ENCODE measurements around the gene RNF215.

RNF215 gene

GRCh38 chr22:30427871-30428270, 40.7 kb upstream of the RNF215 start:
- TF ChIP-seq EZH2phosphoT487 (conservative IDR thresholded peaks at IDR 0.05; ENCODE audit: low read length) = no peak
- TF ChIP-seq CTCF (IDR thresholded peaks at IDR 0.05; ENCODE audit: insufficient read depth, low read length, poor library complexity, severe bottlenecking) = no peak
- H3K9ac ChIP-seq (ENCODE audit: low read length) = no peak overlapping the region
- H4K20me1 ChIP-seq (ENCODE audit: low read depth, low read length) = no peaks in the 10 kb centered on the region
- H3K9me3 ChIP-seq (ENCODE audit: insufficient read depth, low read length) = no peaks in the 10 kb centered on the region
- no peak overlapping the region for H3K4me3 ChIP-seq (ENCODE audit: insufficient read depth, low read length, poor library complexity, severe bottlenecking)
- no peak overlapping the region for H3K27ac ChIP-seq (ENCODE audit: low read depth, low read length)
- H3F3A ChIP-seq (ENCODE audit: insufficient read depth) = peaks cover 14% of the 10 kb centered on the region; the same call in 1 of the 2 replicates
- no peaks in the 10 kb centered on the region for H3K36me3 ChIP-seq (ENCODE audit: low read length)
- no peaks in the 10 kb centered on the region for H3K9me2 ChIP-seq (replicated peaks; ENCODE audit: insufficient read depth, low read length)
- H3K27me3 ChIP-seq (ENCODE audit: low read length) = no peaks in the 10 kb centered on the region
- H3K79me2 ChIP-seq (ENCODE audit: insufficient read depth, low read length) = peaks cover 3% of the 10 kb centered on the region; the same call in 1 of the 2 replicates
- H3K4me2 ChIP-seq (ENCODE audit: low read depth, low read length, poor library complexity, severe bottlenecking) = no peak overlapping the region
- H2AFZ ChIP-seq (ENCODE audit: low read depth, low read length, severe bottlenecking) = no peak overlapping the region

GRCh38 chr22:30426388-30427353, 39.5 kb upstream of the RNF215 start:
- Histone ChIP-seq H3K4me3 (ENCODE audit: insufficient read depth, low read length, poor library complexity, severe bottlenecking) (peak overlapping the region; percentile 79), H3K36me3 (ENCODE audit: low read length) (no peaks in the 10 kb centered on the region), H3K79me2 (ENCODE audit: insufficient read depth, low read length) (peaks cover 5% of the 10 kb centered on the region; the same call in 1 of the 2 replicates), H4K20me1 (ENCODE audit: low read depth, low read length) (no peaks in the 10 kb centered on the region), H3K27ac (ENCODE audit: low read depth, low read length) (peak overlapping the region; percentile 70), H3K27me3 (ENCODE audit: low read length) (no peaks in the 10 kb centered on the region), H3K9me2 (replicated peaks; ENCODE audit: insufficient read depth, low read length) (no peaks in the 10 kb centered on the region), H3K9me3 (ENCODE audit: insufficient read depth, low read length) (no peaks in the 10 kb centered on the region), H3K9ac (ENCODE audit: low read length) (peak overlapping the region; percentile 75), H3K4me2 (ENCODE audit: low read depth, low read length, poor library complexity, severe bottlenecking) (peak overlapping the region; percentile 97), H3F3A (ENCODE audit: insufficient read depth) (peaks cover 14% of the 10 kb centered on the region; the same call in 1 of the 2 replicates), H2AFZ (ENCODE audit: low read depth, low read length, severe bottlenecking) (no peak overlapping the region)
- TF ChIP-seq CTCF (IDR thresholded peaks at IDR 0.05; ENCODE audit: insufficient read depth, low read length, poor library complexity, severe bottlenecking) = peak; percentile 35
- no peak for TF ChIP-seq EZH2phosphoT487 (conservative IDR thresholded peaks at IDR 0.05; ENCODE audit: low read length)

GRCh38 chr22:30425616-30426387, 38.6 kb upstream of the RNF215 start, which contains the start of gene MTFP1:
MTFP1 (plus strand) TSS chr22:30425768; CDS start chr22:30425880, 112 bp downstream.
- peak within 1 kb of the TSS; percentile 98 for H2AFZ ChIP-seq (ENCODE audit: low read depth, low read length, severe bottlenecking)
- TF ChIP-seq CTCF (IDR thresholded peaks at IDR 0.05; ENCODE audit: insufficient read depth, low read length, poor library complexity, severe bottlenecking) = no peak
- no peak for TF ChIP-seq EZH2phosphoT487 (conservative IDR thresholded peaks at IDR 0.05; ENCODE audit: low read length)
- H3K9me3 ChIP-seq (ENCODE audit: insufficient read depth, low read length) = no peaks in the 10 kb centered on the region
- H3K4me3 ChIP-seq (ENCODE audit: insufficient read depth, low read length, poor library complexity, severe bottlenecking) = peak within 1 kb of the TSS; percentile 79
- no peaks in the 10 kb centered on the region for H4K20me1 ChIP-seq (ENCODE audit: low read depth, low read length)
- no peaks in the 10 kb centered on the region for H3K27me3 ChIP-seq (ENCODE audit: low read length)
- peak within 1 kb of the TSS; percentile 75 for H3K9ac ChIP-seq (ENCODE audit: low read length)
- H3K27ac ChIP-seq (ENCODE audit: low read depth, low read length) = peak within 1 kb of the TSS; percentile 70
- H3F3A ChIP-seq (ENCODE audit: insufficient read depth) = peaks cover 14% of the 10 kb centered on the region
- H3K79me2 ChIP-seq (ENCODE audit: insufficient read depth, low read length) = peaks cover 5% of the 10 kb centered on the region; the same call in 1 of the 2 replicates
- peak within 1 kb of the TSS; percentile 97 for H3K4me2 ChIP-seq (ENCODE audit: low read depth, low read length, poor library complexity, severe bottlenecking)
- no peaks in the 10 kb centered on the region for H3K9me2 ChIP-seq (replicated peaks; ENCODE audit: insufficient read depth, low read length)
- no peaks in the 10 kb centered on the region; the same call in 1 of the 2 replicates for H3K36me3 ChIP-seq (ENCODE audit: low read length)

Measured in SU-DHL-6 (cell line).